GM12878 (cell line): ENCODE results near the gene RSRC1. TPM values are rescaled to one million over a fixed set of nuclear protein-coding genes. Genes with fewer than 3 reads are reported as not detected.

Experiments
- ATAC-seq: fragments of 200-7000 bp; cut with Tn5 transposase; 3 replicates; pipeline ENCODE4 v1.9.1; 2020; ENCODE audit warnings: mild to moderate bottlenecking, moderate library complexity
- BruUV-seq: library from RNA; stranded (reverse); fragments of 400-500 nt; replicated peaks from 2 replicates; lab custom pipeline; 2021; lab: Mats Ljungman, UMichigan
- CTCF ChIA-PET: fragments of 300-600 bp; sonication (Branson Sonifier 250); formaldehyde crosslinking; extraction: SDS; loops from one replicate; lab custom pipeline; 2021; ENCODE audit warnings: inconsistent platforms; lab: Yijun Ruan, JAX
- POLR2A ChIA-PET: fragments of 350-600 bp; formaldehyde crosslinking; extraction: SDS; loops from one replicate; lab custom pipeline; 2021; ENCODE audit warnings: inconsistent platforms; lab: Charles Lee
- RAD21 ChIA-PET: fragments of 300-600 bp; sonication (Branson Sonifier 250); formaldehyde crosslinking; loops from one replicate; lab custom pipeline; 2023; ENCODE audit warnings: antibody characterized with exemption; ENCODE audit not compliant: unreplicated experiment; lab: Charles Lee
- SMC1A ChIA-PET: fragments of 300-600 bp; sonication (Branson Sonifier 250); formaldehyde crosslinking; loops from one replicate; lab custom pipeline; 2023; ENCODE audit not compliant: unreplicated experiment, uncharacterized antibody; lab: Charles Lee
- DNase-seq: peaks from one replicate; pipeline ENCODE4 v3.0.0-alpha.2; 2011; ENCODE audit warnings: low read depth, low spot score
- FAIRE-seq: peaks from 3 replicates; lab custom pipeline; 2011; peaks lifted over from hg19 to GRCh38; lab: Jason Lieb, UNC
- H2AFZ ChIP-seq: 2 replicates; pipeline ENCODE4 v1.6.0; 2011; ENCODE audit warnings: low read depth, low read length, control low read depth; ENCODE audit not compliant: control insufficient read depth
- H3K27ac ChIP-seq: 2 replicates; pipeline ENCODE4 v1.5.1; 2011; ENCODE audit warnings: control low read depth; ENCODE audit not compliant: control insufficient read depth, insufficient read depth
- H3K27me3 ChIP-seq, 2 experiments: replicated peaks in 1 of 2; 2 replicates each; pipeline versions ENCODE4 v1.6.0 to v1.6.1; 2011; ENCODE audit warnings: low read length in 1 of 2; ENCODE audit not compliant: control insufficient read depth in 2 of 2, insufficient read depth in 2 of 2
- H3K36me3 ChIP-seq, 2 experiments: 2 replicates each; pipeline ENCODE4 v1.5.1; 2011; ENCODE audit warnings: low read length in 1 of 2; ENCODE audit not compliant: control insufficient read depth in 2 of 2, insufficient read depth in 2 of 2
- H3K4me1 ChIP-seq: 2 replicates; pipeline ENCODE4 v1.6.1; 2011; ENCODE audit warnings: mild to moderate bottlenecking, low read length, moderate library complexity, mixed read lengths; ENCODE audit not compliant: control insufficient read depth, insufficient read depth
- H3K4me2 ChIP-seq: 2 replicates; pipeline ENCODE4 v1.6.0; 2011; ENCODE audit warnings: control low read depth; ENCODE audit not compliant: control insufficient read depth, insufficient read depth
- H3K4me3 ChIP-seq: fragments of 200-600 bp; sonication (generic); 2 replicates; pipeline ENCODE4 v1.5.1; 2016
- H3K79me2 ChIP-seq: 2 replicates; pipeline ENCODE4 v1.6.0; 2011; ENCODE audit warnings: low read length; ENCODE audit not compliant: control insufficient read depth, insufficient read depth
- H3K9ac ChIP-seq: 2 replicates; pipeline ENCODE4 v1.8.0; 2011; ENCODE audit warnings: low read length, control low read depth, mixed read lengths; ENCODE audit not compliant: control insufficient read depth, insufficient read depth
- H3K9me3 ChIP-seq: replicated peaks from 3 replicates; pipeline ENCODE4 v1.5.1; 2011; ENCODE audit warnings: mild to moderate bottlenecking, low read length; ENCODE audit not compliant: control insufficient read depth, insufficient read depth
- H4K20me1 ChIP-seq: 2 replicates; pipeline ENCODE4 v1.6.0; 2011; ENCODE audit not compliant: control insufficient read depth, insufficient read depth
- PRDM15 ChIP-seq: fragments of 450-650 bp; formaldehyde crosslinking; IDR thresholded peaks from 2 replicates; pipeline ENCODE4 v1.4.0; 2020; ENCODE audit warnings: mild to moderate bottlenecking, moderate library complexity
- RAD51 ChIP-seq: fragments of 450-650 bp; IDR thresholded peaks from 2 replicates; pipeline ENCODE4 v1.6.1; 2016; ENCODE audit warnings: moderate library complexity, mild to moderate bottlenecking, inconsistent platforms
- ZNF384 ChIP-seq: IDR thresholded peaks from 2 replicates; pipeline ENCODE4 v1.6.1; 2012; ENCODE audit warnings: low read depth, mild to moderate bottlenecking, low read length, improper control_type of control experiment, borderline replicate concordance
- in situ Hi-C: fragments of 300-500 bp; cut with MboI; formaldehyde crosslinking; loops from 9 replicates; pipeline ENCODE4 v1.14.3; 2018; ENCODE audit warnings: mixed read lengths
- intact Hi-C: fragments of 100-400 bp; cut with micrococcal nuclease; formaldehyde crosslinking; loops from one replicate; pipeline ENCODE4 v1.14.2; 2022; ENCODE audit not compliant: unreplicated experiment
- polyA plus RNA-seq, 11 experiments: library from polyadenylated mRNA; depleted of rRNA in 4 of 11; unstranded in 6 of 11; stranded (reverse) in 5 of 11; fragments of >200 nt; fragmentation: Nextera tagmentation in 4 of 11; fragmentation: Illumina TruSeq in 1 of 11; extraction: Ambion mirVana in 4 of 11; extraction: Trizol in 1 of 11; gene quantifications; 1 replicate in 1 of 11; 2 replicates in 10 of 11; pipeline versions ENCODE4 v1.2.1 to v1.2.3, GENCODE V29; 2011 to 2016; ENCODE audit warnings: inconsistent platforms in 2 of 11, missing spikeins in 2 of 11, low read depth in 1 of 11
- total RNA-seq, 4 experiments: library from RNA; depleted of rRNA in 3 of 4; stranded (reverse); fragments of >200 nt in 3 of 4; fragmentation: Illumina TruSeq in 1 of 4; extraction: Trizol in 1 of 4; gene quantifications; 2 replicates each; pipeline versions ENCODE4 v1.2.1 to v1.2.3, GENCODE V29; 2013 to 2021

RSRC1 gene
- total and polyA plus RNA-seq, 10 of the 15 experiments (the other 5 are each of a cell fraction or from before 2014, with no cell fraction given) = 16.4 to 85.9 (median 42.0) TPM

- ChIA-PET SMC1A (no interaction called here), CTCF (no interaction called here), POLR2A (no interaction called here), RAD21 (no interaction called here)
- no peaks in the 10 kb centered on the region for H3K27me3 ChIP-seq
- H3K4me1 ChIP-seq = no peaks in the 10 kb centered on the region
- no peak for FAIRE-seq
- no peak for TF ChIP-seq ZNF384
- TF ChIP-seq PRDM15 (CRISPR knock-in tag) = no peak
- TF ChIP-seq RAD51 = no peak
- H4K20me1 ChIP-seq = no peaks in the 10 kb centered on the region
- H3K4me3 ChIP-seq = no peak overlapping the region
- ATAC-seq = no peak
- no peak for DNase-seq
- BruUV-seq = no TSS peak
- in situ Hi-C loops = loop anchor here (10.0 kb wide), 1 partner anchor 656 kb away; no protein-coding TSS in a partner anchor
- H2AFZ ChIP-seq = no peak overlapping the region
- H3K9me3 ChIP-seq = no peaks in the 10 kb centered on the region
- H3K36me3 ChIP-seq = no peaks in the 10 kb centered on the region
- intact Hi-C loops = no loop called here
- H3K27ac ChIP-seq = no peak overlapping the region
- H3K4me2 ChIP-seq = no peak overlapping the region
- no peak overlapping the region for H3K9ac ChIP-seq
- H3K79me2 ChIP-seq = no peaks in the 10 kb centered on the region
Measured at GRCh38 chr3:158520433-158520832, 410.5 kb downstream of the RSRC1 start.
